ENCODE measurements around the gene KIF19.
"Not testable (repeated sequence)": the region's sequence is repeated elsewhere in the genome, so short reads cannot be mapped to it uniquely, and the experiment has no call there.

KIF19 gene

DNA sequence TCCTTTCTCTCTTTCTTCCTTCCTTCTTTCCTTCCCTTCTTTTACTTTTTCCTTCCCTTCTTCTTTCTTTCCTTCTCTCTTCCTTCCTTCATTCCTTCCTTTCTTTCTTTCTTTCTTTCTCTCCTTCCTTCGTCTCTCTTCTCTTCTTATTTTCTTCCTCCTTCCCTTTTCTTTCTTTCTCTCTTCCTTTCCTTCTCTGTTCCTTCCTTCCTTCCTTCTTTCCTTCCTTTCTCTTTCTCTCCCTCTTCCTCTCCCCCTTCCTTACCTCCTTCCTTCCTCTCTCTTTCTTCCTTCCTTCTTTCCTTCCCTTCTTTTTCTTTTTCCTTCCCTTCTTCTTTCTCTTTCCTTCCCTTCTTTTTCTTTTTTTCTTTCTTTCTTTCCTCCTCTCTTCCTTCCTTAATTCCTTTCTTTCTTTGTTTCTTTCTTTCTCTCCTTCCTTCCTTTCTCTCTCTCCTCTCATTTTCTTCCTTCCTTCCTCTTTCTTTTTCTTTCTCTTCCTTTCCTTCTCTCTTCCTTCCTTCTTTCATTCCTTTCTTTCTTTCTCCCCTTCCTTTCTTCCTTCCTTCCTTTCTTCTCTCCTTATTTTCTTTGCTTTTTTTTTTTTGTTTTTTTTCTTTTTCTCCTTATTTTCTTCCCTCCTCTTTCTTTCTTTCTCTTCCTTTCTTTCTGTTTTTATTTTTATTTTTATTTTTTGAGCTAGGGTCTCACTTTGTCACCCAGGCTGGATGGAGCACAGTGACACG, 64.1 kb downstream of the KIF19 start:
- DNase-seq (ENCODE audit: low read depth in 2 of 2): no peak

DNA sequence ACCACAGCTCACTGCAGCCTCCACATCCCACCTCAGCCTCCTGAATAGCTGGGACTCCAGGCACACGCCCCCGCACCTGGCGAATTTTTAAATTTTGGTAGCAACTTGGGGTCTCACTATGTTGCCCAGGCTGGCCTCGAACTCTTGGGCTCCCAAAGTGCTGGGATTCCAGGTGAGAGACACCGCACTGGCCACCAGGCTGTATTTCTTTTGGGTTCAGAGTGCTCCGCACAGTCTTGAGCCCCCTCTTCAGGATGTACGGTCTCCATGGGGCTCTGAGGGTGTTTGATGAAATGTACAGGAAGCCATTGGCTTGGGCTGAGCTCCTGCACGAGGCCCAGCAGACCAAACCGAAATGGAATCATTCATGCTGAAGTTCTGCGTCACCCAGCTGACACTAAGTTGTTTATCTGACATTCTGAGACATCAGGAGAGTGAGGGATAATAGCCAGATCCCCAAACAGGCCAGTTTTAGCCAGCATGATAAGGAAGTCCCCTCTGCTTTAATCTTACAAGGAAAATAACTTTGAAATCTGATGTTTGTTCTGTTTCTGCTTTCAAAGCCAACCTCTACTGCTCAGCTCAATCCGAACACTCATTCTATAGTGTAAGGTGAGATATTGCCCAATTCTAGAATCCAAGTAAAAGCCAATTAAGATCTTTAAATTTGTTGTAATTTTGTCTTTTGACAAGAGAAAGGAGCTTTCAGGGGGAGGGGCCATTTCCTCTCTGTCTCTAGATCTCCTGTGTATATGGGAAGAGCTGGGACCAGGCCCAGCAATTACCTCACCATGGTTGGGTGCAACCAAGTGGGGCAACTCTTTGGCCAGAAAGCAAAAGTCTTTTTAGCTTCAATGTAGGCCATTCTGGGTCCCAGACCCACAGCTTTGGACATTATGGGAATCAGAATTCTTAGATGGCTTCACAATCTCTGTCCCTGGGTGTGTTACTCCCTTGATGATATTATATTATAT, 64.9 kb downstream of the KIF19 start:
- no peak for DNase-seq (ENCODE audit: low read depth in 2 of 2)

DNA sequence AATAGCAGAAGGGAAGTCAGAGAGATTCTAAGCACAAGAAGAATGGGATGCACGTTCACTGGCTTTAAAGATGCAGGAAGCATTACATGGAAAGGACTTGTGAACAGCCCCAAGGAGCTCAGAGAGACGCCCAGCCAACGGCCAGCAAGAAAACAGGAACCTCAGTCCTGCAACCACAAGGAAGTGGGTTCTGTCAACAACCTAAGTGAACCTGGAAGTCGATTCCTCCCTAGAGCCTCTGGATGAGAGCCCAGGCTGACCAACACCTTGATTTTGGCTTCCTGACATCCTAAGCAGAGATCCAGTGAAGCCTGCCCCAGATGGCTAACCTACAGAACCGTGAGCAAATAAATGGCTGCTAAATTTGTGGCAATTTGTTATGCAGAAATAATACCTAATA, 65.7 kb downstream of the KIF19 start:
- DNase-seq (ENCODE audit: low read depth in 2 of 2): no peak

DNA sequence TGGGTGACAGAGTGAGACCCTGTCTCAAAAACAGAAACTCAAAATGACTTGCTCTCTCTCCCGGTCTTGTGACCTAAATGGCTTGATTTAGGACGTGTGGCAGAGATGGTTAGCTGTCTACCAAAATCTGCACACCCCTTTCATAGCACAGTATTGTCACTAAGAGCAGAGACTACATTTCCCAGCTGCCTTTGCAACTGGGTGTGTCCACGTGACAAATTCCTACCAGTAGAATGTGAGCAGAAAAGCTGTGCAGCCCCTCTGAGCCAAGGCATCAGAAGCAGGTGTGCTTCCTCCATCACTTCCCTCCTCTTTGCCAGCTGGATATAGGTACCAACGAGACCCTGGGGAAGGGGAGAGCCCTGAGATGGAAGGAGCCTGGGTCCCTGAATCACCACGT, 66.8 kb downstream of the KIF19 start:
- no peak for DNase-seq (ENCODE audit: low read depth in 2 of 2)

GRCh38 chr17:74393346-74393942, 67.4 kb downstream of the KIF19 start:
- no peak for DNase-seq (ENCODE audit: low read depth in 2 of 2)

DNA sequence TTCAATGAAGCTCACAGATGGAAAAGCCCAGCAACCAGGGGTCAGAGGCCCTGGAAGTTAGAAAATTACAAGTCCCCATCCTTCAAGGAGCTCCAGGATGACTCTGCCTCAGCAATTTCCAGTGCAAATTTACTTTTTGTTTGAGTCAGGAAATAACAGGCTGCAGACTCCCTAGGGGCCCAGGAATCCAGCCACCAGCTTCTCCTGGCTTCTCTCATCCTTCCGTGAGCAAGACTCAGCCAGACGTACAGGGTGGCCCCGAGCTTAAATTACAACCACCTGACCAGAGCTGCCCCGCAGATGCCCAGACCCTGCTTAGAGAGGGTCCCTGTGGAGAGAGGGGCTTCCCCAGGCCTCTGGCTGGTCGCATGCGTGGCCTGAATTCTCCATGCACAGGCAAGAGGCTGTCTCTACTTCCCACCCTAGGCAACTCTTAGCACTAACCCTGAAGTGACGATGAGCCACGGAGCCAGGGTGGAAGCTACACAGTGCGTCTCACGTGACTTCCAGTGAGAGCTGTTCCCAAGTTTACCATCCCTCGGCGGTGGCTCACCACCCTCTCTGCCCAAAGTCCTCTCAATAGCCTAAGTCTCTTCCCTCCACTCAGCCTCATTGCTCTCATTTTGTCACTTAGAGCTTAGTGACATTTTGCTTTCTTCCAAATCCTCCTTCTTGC, 68.4 kb downstream of the KIF19 start:
- no peak for DNase-seq (ENCODE audit: low read depth in 2 of 2)

DNA sequence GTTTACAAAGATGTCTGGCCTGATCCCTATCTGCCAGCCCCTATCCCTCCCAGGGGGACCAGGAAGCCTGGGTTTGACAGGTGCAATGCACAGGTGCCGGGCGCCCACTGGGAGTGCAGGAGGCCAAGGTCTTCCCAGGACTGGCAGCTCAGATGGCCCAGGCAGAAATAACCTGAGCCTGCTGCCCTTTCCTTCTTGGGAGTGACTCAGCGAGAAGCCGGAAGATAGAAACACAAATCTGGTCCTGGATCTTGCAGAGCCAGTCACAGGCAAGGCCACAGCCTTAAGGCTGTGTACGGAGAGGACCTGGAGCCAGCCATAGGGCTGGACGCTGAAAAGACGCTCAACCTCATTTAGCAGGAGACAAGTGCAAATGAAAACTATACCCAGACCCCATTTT, 69.0 kb downstream of the KIF19 start:
- no peak for DNase-seq (ENCODE audit: low read depth in 2 of 2)

- no peak for DNase-seq (ENCODE audit: low read depth in 2 of 2)
Measured at GRCh38 chr17:74396567-74396966, 70.5 kb downstream of the KIF19 start.

- DNase-seq (ENCODE audit: low read depth in 2 of 2): no peak
Measured at GRCh38 chr17:74402048-74402447, 76.0 kb downstream of the KIF19 start.

GRCh38 chr17:74403512-74404137, 77.6 kb downstream of the KIF19 start:
- DNase-seq (ENCODE audit: low read depth in 2 of 2): no peak

DNA sequence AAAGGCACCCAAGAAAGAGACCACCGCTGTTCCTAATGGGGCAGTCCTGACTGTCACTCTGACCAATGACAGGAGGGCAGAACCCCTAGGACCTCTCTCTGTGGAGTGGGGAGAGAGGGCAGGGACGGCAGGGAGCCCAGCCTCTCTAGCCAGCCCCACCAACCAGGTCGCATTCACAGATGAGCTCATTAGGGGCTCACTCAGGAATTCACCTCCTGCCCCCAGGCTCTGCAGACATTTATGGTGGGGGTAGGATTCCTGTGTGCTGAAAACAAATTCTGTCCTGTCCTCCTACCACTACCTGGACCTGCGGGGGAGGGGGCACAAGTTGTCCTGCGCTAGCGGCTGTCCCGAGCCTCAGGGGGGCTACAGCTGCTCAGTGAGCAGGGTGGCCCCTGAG, 78.2 kb downstream of the KIF19 start:
- DNase-seq (ENCODE audit: low read depth in 2 of 2): no peak

DNA sequence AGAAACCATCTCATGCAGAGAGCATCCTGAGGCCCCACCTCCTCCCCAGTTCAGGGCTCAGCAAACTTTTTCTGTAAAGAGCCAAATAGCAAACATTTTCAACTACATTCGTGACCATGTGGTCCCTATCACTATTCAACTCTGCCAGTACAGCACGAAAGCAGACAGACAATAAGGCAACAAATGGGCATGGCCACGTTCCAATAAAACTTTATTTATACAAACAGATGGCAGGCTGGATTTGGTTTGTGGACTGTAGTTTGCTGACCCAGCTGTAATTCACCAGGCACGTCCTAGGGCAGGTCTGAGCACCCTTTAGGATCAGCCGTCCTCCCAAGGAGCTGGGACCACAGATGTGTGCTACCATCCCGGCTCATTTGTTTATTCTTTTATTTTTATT, 78.8 kb downstream of the KIF19 start:
- no peak for DNase-seq (ENCODE audit: low read depth in 2 of 2)

DNA sequence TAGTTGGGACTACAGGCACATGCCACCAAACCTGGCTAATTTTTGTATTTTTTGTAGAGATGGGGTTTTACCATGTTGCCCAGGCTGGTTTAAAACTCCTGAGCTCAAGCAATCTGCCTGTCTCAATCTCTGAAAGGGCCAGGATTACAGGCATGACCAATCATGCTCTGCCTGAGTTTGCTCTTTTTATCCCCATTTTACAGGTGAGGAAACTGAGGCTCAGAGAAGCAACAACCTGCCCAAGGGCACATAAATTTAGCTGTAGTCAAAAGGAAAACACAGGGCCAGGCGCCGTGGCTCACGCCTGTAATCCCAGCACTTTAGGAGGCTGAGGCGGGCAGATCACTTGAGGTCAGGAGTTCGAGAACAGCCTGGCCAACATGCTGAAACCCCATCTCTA, 79.3 kb downstream of the KIF19 start:
- DNase-seq (ENCODE audit: low read depth in 2 of 2): not testable (repeated sequence)
